Testis (tissue), 2 donors: ENCODE results near the gene STK40.

Experiments
- POLR2A ChIP-seq: fragments of 450-650 bp; IDR thresholded peaks from one replicate; pipeline ENCODE4 v1.6.1; 2017; ENCODE audit warnings: antibody characterized with exemption, mild to moderate bottlenecking, moderate library complexity
- TF ChIP-seq, protein P1 (sequence below), 3 experiments: fragments of 450-650 bp in 2 of 3; fragments of 200-600 bp in 1 of 3; sonication (generic) in 1 of 3; IDR thresholded peaks; one replicate each; pipeline ENCODE4 v1.5.1; 2016 to 2019; ENCODE audit warnings: antibody characterized with exemption in 3 of 3, mild to moderate bottlenecking in 2 of 3, moderate library complexity in 1 of 3

DNA sequence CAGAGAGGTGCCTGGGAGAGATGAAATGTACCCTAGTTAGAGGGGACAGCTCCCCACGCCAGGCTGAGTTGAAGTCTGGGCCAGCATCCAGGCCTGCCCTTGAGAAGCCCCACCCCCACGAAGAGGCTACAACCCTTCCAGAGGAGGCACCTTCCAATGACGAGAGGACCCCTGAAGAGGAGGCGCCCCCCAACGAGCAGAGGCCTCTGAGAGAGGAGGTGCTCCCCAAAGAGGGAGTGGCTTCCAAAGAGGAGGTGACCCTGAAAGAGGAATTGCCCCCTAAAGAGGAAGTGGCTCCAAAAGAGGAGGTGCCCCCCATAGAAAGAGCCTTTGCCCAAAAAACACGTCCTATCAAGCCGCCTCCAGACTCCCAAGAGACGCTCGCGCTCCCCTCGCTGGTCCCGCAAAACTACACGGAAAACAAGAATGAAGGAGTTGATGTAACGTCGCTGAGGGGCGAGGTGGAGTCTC, 65.4 kb downstream of the STK40 start:
- TF ChIP-seq, protein P1, sequence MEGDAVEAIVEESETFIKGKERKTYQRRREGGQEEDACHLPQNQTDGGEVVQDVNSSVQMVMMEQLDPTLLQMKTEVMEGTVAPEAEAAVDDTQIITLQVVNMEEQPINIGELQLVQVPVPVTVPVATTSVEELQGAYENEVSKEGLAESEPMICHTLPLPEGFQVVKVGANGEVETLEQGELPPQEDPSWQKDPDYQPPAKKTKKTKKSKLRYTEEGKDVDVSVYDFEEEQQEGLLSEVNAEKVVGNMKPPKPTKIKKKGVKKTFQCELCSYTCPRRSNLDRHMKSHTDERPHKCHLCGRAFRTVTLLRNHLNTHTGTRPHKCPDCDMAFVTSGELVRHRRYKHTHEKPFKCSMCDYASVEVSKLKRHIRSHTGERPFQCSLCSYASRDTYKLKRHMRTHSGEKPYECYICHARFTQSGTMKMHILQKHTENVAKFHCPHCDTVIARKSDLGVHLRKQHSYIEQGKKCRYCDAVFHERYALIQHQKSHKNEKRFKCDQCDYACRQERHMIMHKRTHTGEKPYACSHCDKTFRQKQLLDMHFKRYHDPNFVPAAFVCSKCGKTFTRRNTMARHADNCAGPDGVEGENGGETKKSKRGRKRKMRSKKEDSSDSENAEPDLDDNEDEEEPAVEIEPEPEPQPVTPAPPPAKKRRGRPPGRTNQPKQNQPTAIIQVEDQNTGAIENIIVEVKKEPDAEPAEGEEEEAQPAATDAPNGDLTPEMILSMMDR (IDR thresholded peaks at IDR 0.05) = no peak
- TF ChIP-seq POLR2A = no peak
